ENCODE data around the gene IKZF2.

The IKZF2 gene

GRCh38 chr2:213020268-213020667 is 131.1 kb downstream of the IKZF2 start:
- H3K4me3 ChIP-seq (ENCODE audit: low read depth, low read length): no peak overlapping the region
- no peak for TF ChIP-seq CTCF (IDR thresholded peaks at IDR 0.05; ENCODE audit: control insufficient read depth, extremely low read depth, insufficient read depth)

GRCh38 chr2:213019368-213019767 is 132.0 kb downstream of the IKZF2 start:
- no peak overlapping the region for H3K4me3 ChIP-seq (ENCODE audit: low read depth, low read length)
- no peak for TF ChIP-seq CTCF (IDR thresholded peaks at IDR 0.05; ENCODE audit: control insufficient read depth, extremely low read depth, insufficient read depth)
- no peak for DNase-seq (ENCODE audit: low read depth)

More at GRCh38 chr2:213020268-213020667, 131.1 kb downstream of the IKZF2 start:
- no peak for DNase-seq (ENCODE audit: low read depth)

GRCh38 chr2:213018340-213018901 is 133.0 kb downstream of the IKZF2 start:
- no peak for DNase-seq (ENCODE audit: low read depth)
- no peak overlapping the region for H3K4me3 ChIP-seq (ENCODE audit: low read depth, low read length)
- no peak for TF ChIP-seq CTCF (IDR thresholded peaks at IDR 0.05; ENCODE audit: control insufficient read depth, extremely low read depth, insufficient read depth)

- no peak for TF ChIP-seq CTCF (IDR thresholded peaks at IDR 0.05; ENCODE audit: control insufficient read depth, extremely low read depth, insufficient read depth)
- DNase-seq (ENCODE audit: low read depth): no peak
- H3K4me3 ChIP-seq (ENCODE audit: low read depth, low read length): no peak overlapping the region
Observed at GRCh38 chr2:213017404-213017803, 134.0 kb downstream of the IKZF2 start.

GRCh38 chr2:213016984-213017351 is 134.4 kb downstream of the IKZF2 start:
- H3K4me3 ChIP-seq (ENCODE audit: low read depth, low read length): no peak overlapping the region
- no peak for TF ChIP-seq CTCF (IDR thresholded peaks at IDR 0.05; ENCODE audit: control insufficient read depth, extremely low read depth, insufficient read depth)
- DNase-seq (ENCODE audit: low read depth): no peak

- no peak overlapping the region for H3K4me3 ChIP-seq (ENCODE audit: low read depth, low read length)
- no peak for DNase-seq (ENCODE audit: low read depth)
- no peak for TF ChIP-seq CTCF (IDR thresholded peaks at IDR 0.05; ENCODE audit: control insufficient read depth, extremely low read depth, insufficient read depth)
Observed at GRCh38 chr2:213016166-213016983, 135.0 kb downstream of the IKZF2 start.

Data from LNCaP clone FGC (cell line).